Suppressor macrophage treated with lipopolysaccharide for 1 hour (primary cell): ENCODE data around the gene RAMAC.
"Not testable (repeated sequence)": the region's sequence is repeated elsewhere in the genome, so short reads cannot be mapped to it uniquely, and the experiment has no call there.

ENCODE experiments used
- DNase-seq, 3 donors: peaks; one replicate each; pipeline ENCODE4 v3.0.0-alpha.2; 2020 to 2022

RAMAC gene

DNA sequence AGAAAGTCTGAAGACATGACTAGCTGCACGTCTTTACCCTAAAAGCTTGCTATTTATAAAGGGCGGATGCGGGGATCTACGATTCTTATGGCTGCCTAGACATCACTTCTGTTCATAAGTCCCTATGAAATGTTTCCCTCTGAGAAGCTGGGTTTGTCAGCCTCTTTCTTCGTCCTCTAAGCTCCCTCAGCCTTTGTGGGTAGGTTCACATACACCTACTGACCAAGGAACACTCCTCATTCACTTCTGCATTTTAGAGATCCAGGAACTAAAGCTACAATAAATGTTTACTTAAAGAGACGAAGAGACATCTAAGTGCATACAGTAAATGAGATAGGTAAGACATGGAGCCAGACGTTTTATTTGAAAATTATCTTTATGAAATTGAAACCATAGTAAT is 16.7 kb upstream of the RAMAC start:
- no peak for DNase-seq

- DNase-seq: no peak
These were observed 15.8 kb upstream of the RAMAC start for GRCh38 chr15:82970078-82970686.

DNA sequence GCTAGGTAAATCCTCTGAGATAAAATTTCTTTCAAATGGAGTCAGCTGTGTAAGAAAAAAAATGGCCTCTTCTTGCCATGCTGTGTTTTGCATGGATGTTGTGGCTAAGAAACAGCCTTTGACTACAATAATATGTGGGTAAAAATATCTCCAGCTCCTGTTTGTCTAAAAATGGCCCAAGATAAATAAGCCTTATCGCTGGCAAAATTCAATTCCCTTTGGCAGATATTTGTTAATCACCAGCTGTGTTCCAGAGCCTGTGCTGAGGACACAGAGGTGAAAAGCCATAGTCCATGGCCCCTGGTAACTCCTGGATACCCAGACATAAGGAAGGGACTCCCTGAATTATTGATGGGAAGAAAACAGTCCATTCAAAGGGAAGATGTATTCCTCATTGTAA is 15.3 kb upstream of the RAMAC start:
- DNase-seq: no peak

DNA sequence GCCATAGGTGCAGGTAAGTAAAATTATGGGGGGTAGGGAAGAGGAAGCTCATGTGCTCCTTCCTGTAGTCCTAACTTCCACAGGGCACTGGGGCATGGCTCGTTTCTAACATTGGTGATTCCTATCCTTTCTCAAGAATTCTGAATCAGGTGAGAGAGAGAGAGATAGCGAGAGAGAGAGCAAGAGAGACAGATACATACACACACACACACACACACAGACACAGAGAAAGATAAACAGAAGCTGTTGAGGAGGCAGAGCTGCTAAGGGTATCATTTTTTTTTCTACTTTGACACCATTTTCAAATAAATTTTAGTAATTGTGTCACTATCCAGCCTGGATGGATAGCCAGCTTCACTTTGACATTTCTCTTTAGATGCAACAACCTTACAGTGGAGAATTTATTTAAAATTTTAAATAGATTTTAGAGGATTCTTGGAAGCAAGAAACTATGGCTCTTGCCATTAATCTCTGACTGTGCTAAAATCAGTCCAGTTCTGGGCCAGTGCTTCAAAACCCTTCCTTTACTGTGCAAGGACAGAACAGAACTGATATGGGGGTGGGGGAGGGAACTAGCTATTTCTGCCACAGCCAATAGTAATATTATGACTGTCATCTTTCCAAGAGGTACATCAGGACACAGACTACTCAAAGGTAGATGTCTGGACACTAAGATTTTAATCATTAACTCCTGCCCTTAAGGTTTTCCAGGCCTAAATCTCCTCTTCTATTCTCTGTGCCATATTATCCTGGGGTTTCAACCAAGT is 14.6 kb upstream of the RAMAC start:
- DNase-seq: no peak

GRCh38 chr15:82972990-82973389 is 13.0 kb upstream of the RAMAC start:
- DNase-seq: no peak

GRCh38 chr15:82977076-82977475 is 8.9 kb upstream of the RAMAC start:
- DNase-seq: no peak

DNA sequence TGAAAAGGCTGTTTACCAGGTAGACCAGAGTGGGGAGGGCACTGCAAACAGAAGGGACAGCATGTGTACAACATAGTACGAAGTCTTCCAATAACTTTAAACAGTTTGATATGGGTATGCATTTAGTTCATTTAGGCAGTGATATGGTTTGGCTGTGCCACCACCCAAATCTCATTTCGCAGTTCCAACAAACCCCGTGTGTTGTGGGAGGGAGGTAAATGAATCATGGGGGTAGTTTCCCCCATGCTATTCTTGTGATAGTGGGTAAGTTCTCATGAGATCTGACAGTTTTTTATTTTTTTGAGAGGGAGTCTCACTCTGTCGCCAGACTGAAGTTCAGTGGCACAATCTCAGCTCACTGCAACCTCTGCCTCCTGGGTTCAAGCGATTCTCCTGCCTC is 7.6 kb upstream of the RAMAC start:
- DNase-seq: no peak

- no peak for DNase-seq
These were observed 6.3 kb upstream of the RAMAC start for GRCh38 chr15:82979726-82980125.

DNA sequence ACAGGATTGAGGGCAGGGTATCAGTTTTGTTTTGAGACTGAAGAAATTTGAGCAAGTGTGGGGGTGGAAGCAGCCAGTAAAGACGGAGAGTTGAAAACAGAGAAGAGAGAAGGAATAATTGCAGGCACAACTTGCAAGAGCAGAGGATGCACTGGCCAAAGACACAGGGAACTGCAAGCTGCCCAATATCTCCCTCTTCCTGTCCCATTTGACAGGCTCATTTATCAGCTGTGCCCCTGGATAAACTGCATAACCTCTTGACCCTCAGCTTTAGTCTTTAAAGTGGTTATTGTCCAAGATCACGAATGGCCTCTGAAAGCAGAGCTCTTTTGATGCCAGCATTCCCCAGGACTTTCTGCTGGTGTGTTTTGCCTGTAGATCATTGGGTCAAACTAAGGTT is 5.0 kb upstream of the RAMAC start:
- no peak for DNase-seq

DNA sequence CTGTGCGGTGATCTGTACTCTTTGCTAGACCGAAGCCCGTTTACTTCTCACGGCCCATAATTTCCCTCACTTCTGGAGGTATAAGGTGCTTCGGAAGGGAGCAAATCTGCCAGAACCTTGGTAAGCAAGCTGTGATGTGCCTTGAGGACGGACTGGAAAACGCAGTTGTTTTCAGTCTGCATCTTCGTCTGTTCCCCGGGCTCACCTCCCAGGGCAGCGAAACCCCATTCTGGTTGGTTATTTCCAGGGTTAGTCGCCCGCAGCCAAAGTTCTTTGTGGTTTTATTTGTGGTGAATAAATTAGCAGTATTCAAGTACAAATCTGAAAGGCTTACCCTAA is 401 bp downstream of the RAMAC start:
- no peak for DNase-seq

GRCh38 chr15:82992436-82992998 is 6.5 kb downstream of the RAMAC start:
- DNase-seq: no peak

GRCh38 chr15:82993144-82993543 is 7.1 kb downstream of the RAMAC start:
- DNase-seq: no peak

GRCh38 chr15:82995076-82995475 is 9.1 kb downstream of the RAMAC start:
- DNase-seq: no peak

DNA sequence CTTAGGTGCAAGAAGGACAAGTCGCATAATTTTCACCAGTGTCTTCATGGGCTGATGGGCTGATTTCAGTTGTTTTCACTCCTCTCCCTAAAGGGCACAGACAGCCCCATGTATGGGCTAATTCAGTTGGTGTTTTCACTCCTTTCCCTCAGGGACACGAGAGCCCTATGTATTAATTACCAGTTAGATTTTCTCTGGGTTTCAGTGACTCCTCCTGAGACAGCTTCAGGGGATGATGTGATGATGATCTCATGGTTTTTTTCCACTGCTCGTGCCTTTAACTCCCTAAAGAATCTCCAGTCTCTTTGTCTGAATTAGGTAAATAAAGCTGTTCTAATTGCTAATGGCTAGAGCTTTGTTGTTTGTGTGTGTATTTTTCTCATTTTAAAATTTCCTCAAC is 9.9 kb downstream of the RAMAC start:
- DNase-seq: no peak

DNA sequence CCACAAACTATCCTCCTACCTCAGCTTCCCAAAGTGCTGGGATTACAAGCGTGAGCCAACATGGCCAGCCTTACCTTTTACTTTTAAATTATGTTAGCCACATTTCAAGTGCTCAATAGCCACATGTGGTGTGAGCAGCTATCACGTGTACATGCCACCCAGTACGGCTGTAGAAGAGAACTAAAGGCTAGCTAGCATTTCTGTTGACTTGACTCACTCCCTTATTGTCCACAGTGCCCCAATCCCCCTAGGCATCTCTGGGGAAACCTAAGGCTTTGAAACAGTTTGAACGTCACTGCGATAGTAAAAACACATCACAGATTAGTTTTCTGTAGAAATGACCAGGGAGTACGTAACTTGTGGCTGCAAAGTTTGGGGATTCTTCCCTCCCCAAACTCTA is 13.4 kb downstream of the RAMAC start:
- no peak for DNase-seq

DNA sequence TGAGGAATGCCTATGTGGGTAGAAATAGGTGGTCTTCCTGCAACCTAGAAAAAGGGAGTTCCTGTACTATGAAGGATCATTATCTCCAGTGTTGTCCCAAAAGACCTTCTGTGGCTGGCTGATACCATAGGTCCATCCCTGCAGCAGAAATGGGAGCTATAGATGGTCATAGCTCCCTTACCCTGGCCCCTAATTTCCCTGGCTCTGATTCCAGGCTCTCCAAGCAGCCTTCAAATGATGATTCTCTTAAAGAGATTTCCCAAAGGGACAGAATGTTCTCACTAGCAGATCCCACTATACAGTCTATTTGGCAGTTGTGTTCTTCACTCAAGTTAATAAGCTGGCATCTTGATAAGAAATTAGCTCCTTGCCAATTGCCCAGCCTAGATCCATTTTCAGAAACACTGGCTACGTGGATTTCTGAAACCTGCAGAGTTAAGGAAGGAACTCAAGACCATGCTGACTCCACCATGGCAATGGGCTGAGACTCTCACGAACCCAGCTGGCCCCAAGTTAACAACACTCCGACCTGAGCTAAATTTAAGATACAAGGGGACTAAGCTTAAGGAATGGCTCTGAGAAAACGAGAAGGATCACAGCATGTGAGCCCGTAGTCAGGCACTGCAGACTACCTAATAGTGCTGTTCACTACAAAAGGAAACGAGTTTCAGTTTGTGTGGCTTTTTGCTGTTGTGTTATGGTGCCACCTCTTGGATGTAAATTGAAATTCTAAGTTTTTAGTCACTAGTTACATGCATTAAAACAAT is 14.1 kb downstream of the RAMAC start:
- peak; percentile 60 to 81 (median 78) for DNase-seq

DNA sequence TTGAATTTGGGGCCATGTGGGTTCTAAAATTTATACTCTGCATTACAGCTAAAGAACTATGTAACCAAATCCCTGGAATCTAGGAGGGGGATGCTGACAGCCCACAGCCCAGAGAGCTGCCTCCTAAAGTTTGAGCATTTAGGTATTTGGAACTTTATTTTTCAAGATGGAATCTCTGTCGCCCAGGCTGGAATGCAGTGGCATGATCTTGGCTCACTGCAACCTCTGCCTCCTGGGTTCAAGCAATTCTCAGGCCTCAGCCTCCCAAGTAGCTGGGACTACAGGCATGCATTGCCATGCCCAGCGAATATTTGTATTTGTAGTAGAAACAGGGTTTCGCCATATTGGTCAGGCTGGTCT is 14.6 kb downstream of the RAMAC start:
- not testable (repeated sequence) for DNase-seq

GRCh38 chr15:83010709-83011270 is 24.8 kb downstream of the RAMAC start:
- DNase-seq: peak; percentile 85 to 87 (median 86)

DNA sequence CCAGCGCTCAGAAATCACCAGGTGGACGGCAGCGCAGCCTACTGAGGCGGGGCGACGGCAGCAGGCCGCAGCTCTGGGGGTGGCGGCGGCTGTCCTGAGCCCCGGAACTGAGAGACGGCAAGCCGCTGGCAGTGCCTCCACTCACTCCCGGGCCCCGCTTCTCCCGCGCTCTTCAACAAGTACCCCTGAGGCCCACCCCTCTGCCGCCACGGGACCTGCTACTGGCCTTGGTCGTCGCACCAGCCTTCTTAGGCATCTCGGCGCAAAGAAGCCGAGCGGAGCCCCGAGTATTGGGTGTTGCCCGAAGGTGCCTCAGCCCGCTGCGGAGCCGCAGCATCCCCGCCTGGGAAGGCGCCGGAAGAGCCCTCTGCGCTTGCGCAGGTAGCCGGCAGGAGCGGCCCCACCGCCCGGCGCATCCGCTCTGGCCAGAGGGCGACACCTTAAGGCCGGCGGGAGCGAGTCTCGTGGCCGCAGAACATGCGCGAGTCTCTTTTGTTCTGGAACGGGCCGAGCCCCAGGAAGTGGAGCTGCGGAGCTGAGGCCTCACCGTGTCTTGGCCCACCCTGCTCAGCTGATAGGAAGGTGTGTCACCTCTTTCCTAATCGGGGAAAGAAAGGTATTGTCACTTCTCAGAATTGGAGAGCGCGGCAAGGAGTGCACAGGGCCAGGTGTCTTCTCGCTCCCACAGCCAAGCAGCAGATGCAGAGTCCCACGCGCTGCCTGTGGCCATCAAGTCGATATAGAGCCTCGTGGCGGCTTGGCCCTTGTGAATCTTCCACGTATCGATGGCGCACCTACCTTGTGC is 25.5 kb downstream of the RAMAC start, which contains the start of gene C15orf40:
Gene C15orf40 (minus strand): TSS at position 369 of the 805 bp plus-strand sequence. CDS start 32 bp downstream, at position 337.
- peak; percentile 95 to 97 (median 96) for DNase-seq

DNA sequence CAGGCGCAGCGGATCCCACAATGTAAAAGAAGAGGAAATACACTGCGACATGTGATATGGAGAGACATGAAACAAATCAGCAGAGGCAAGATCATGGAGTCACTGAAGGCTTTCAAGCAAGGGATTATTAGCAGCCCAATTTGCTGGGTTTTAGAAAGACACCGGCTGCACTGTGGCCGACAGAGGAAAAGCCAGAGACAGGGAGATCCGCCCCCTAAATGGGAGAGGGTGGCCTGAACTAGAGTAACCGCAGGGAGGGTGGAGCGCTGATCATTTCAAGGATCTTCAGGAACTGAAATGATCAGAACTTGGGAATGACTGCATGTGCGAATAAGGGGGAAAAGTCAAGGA is 26.0 kb downstream of the RAMAC start:
- DNase-seq: no peak

- peak in 2 of 3 donors; percentile 11 to 18 for DNase-seq
These were observed 26.6 kb downstream of the RAMAC start for GRCh38 chr15:83012636-83013035.

DNA sequence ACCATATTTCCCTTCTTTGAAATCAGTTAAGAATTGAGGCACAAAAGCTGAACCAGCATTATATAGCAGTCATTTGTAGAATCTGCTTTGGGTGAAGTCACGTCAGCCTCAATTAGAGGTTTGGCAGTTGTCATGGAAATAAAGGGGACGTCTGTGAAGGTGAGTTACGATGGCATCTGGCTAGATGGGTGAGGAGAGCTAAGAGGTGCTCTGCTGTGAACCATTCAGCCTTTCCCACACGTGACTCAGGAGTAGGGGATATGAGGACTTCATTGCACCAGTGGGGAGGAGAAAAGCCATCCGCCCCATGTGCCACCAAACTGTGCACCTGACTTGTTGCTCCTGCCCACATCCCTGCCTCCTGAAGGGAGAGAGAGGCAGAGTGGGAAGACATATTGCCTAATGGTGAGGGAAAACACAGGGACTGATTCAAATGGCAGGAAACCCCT is 28.2 kb downstream of the RAMAC start:
- DNase-seq: peak in 1 of 3 donors; percentile 15
